HG03442 (cell line): ENCODE measurements around the gene KCNIP1.
"Not testable (repeated sequence)": the region's sequence is repeated elsewhere in the genome, so short reads cannot be mapped to it uniquely, and the experiment has no call there.

Experiments used
- ATAC-seq: cut with Tn5 transposase; IDR thresholded peaks from one replicate; pipeline ENCODE4 v1.9.1; 2021; ENCODE audit warnings: mild to moderate bottlenecking, moderate library complexity; ENCODE audit not compliant: unreplicated experiment

KCNIP1 gene

GRCh38 chr5:170534941-170535340, 31.1 kb downstream of the KCNIP1 start:
- no peak for ATAC-seq

GRCh38 chr5:170536525-170536924, 32.7 kb downstream of the KCNIP1 start:
- ATAC-seq = no peak

DNA sequence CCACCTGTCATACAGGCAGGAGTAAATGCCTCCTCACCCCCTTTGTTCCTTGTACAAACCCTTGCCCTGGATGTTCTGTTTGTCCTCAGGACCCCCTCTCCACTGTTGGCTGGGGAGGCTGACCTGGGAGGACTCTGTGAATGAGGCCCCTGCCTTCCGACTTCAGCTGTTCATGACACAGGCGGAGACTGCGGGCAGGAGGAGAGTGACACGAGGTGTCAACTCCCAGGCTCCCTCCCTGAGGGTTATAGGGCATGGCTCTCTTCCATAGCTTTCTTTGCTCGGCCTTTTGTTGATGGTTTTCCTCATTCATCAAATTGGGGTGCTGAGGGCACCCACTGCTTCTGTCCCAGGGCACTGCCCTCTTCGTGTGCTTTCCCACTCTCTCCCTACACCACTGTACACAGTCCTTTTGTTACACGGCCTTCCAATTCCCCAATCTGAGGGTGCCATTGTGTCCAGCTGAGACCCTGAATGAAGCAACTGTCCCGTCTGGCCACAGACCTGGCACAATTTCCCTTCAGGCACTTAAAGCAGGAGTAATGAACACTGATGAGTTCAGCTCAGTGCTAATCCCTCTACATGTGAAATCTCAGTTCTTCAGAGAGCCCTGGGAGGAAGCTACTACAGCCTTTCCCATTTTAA, 33.8 kb downstream of the KCNIP1 start:
- ATAC-seq = no peak

DNA sequence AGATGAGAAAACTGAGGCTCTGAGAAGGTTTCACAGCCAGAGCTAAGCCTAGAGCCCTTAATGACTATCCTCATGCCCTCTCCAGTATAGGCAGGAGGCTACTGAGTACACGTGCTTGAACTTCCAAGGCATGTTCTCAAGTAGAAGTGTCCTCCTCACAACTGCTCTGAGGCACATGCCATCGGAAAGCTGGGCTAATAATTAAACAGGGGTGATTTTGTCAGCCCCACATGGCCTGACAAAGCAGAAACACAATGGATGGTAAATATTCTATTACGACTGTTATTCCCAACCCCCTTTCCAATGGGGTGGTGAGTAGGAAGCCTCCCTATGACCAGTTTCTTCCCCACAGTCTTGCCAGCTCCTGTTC, 34.3 kb downstream of the KCNIP1 start:
- no peak for ATAC-seq

GRCh38 chr5:170538696-170539586, 35.1 kb downstream of the KCNIP1 start:
- ATAC-seq = no peak

DNA sequence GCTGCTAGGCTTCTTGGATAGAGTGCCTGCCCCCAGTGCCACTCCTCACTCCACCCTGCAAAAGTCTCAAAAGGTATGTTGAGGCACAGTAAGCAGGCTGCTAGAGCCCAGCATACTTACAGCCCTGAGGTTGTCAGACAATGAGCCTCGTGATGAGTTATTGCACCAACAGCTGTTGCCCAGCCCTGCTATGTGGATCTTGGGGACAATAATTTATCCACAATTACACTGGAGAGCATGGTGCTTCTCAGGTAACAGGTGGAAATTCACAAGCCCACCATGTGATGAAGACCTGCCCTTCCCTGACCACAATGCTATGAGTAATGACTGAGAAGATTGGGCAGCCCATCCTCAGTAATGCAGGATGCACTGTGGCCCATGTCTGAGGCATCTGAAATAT, 36.5 kb downstream of the KCNIP1 start:
- no peak for ATAC-seq

DNA sequence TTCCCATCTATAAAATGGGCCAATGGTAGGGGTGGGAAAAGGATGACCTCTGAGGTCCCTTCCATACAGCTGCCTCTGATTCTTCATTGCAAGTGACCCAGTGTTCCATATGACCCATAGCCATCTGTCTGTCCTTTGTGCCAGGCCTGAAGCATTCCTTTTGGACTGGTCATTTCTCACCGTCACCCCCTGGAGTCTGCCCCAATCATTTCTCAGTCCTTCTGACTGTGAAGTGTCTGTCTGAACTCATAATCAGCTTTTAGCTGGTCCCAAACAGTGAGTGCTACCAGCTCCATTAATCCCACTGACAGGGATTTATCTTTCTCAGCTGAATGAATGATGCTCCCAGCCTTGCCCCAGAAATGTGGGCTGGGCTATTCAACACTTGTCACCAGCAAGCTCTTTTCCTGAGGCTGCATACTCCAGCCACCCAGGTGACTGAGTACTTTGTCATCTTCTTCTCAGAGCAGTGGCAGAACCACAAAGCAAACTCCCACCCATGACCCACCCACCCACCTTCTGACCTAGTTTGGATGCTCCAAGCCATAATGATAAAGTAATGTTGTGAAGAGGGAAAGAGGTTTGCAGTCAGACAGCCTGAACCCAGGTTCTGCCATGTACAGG, 37.4 kb downstream of the KCNIP1 start:
- ATAC-seq = no peak

DNA sequence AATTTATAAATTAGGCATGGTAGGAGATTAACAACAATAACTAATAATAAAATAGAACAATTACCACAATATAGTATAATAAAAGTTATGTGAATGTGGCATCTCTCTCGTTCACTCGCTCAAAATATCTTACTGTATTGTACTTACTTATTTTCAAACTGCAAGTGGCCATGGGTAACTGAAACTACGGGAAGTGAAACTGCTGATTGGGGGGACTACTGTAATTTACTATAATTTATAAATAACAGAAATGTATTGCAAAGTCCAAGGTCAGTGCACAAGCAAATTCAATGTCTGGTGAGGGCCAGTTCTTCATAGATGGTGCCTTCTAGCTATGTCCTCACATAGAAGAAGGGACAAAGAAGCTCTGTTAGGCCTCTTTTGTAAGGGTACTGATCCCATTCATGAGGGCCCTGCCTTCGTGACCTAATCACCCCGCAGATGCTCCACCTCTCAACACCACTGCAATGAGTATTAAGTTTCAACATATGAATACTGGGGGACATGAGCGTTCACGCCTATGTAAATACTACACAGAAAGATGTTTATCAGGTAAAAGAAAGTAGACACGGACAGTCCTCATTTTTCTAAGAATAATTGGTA, 39.0 kb downstream of the KCNIP1 start:
- ATAC-seq = no peak

GRCh38 chr5:170545313-170545712, 41.5 kb downstream of the KCNIP1 start:
- ATAC-seq = no peak

DNA sequence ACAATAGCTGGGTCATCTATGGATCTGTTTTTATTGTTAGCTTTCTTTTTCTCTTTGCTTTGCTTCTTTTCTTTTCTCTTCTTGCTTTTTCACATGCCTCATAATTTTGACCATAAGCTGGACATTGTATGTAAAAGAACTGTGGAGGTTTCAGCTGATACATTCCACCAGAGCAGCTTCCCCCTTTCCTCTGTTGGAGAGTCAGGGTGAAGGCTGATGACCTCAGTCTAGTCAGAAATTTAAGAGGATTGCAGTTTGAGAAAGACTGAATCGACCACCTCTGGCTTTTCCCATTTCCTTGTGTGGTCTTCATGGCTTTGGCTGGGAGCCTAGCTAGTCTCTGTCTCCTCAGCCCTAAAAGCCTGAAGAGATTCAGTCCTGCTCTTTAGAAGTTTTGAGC, 42.0 kb downstream of the KCNIP1 start:
- no peak for ATAC-seq

DNA sequence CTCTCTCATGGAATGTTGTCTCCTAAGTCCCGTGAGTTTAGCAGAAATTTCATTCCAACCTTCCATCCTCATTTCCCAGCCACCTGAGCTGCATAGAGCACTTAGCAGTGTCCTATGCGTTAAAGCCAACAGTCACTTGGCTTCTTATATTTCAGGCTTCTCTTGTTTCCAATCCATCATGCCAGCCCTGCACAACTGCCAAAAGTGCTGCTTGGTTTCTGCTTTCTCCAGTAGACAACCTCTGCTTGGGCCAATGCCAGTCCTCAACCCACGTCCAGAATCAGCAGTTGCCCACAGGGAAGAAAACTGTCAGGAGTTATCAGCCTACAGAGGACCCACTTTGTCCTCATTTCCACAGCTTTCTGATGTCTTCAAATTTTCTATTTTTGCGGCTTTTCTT, 42.5 kb downstream of the KCNIP1 start:
- no peak for ATAC-seq

- not testable (repeated sequence) for ATAC-seq
These were observed 46.6 kb downstream of the KCNIP1 start for GRCh38 chr5:170550382-170550781.

GRCh38 chr5:170551076-170551475, 47.3 kb downstream of the KCNIP1 start:
- ATAC-seq = no peak

DNA sequence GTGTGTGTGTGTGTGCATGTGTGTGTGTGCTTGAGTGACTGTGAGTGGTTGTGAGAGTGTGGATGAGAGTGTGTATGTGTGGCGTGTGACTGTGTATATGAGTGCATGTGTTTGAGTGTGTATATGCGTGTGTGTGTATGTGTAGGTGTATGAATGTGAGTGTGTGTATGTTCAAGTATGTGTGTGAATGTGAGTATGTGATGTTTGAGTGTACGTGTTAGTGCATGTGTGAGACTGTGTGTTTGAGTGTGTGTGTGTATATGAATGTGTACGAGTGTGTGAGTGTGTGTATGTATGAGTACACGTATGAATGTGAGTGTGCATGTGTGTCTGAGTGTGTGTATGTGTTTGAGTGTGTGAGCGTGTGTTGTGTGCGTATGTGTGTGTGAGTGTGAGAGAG, 47.8 kb downstream of the KCNIP1 start:
- ATAC-seq = no peak

- no peak for ATAC-seq
These were observed 48.8 kb downstream of the KCNIP1 start for GRCh38 chr5:170552621-170553115.

DNA sequence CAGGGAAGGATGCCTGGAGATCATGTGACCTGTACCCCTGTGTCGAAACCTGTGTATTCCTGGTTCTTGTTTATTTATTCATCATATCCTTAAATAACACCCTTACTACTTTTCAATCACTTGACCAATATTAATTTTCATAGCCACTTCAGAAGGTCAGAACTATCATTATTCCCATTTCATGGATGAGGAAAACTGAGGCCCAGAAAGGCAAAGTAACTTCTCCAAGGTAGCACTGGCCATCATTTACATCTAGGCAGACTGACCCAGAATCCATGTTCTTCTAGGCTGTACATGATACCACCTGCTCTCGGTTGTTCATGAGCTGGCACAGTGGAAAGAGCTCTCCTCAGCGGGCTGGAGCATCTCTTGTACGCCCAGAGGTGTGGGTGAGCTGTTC, 49.4 kb downstream of the KCNIP1 start:
- no peak for ATAC-seq

DNA sequence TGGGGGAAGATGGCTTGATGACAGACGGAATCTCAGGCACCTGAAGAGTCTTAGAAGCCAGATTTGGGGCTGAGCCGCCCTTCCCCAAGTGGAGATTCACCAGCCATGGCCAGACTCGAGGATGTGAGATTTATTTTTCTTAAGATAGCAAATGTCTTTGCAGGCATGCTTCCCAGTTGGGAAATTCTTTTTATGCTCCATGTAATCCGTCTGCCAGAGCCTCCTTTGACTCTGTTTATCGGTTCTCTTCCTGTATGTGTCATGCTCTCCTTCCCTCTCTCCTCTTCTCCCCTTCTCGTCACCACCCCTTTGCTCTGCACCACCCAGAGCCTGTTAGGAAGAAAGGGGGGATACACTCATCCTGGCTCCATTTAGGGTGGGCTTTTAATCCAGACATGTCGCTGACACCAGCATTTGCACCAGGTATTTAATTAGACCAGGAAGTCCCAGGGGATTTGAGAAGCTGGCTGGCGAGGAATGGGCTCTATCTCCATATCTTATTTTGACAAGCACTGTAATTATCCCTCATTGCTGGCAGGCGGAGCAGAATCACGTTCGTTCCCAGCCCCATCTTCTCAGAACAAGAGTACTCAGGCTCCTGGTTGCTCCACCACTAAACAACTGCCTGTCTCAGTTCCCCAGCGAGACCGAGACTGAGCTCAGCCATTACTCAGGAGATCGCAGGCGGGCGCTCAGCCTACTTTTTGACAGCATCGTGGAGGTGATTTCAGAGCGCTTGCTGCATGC, 50.9 kb downstream of the KCNIP1 start:
- ATAC-seq = no peak

GRCh38 chr5:170557314-170557713, 53.5 kb downstream of the KCNIP1 start:
- ATAC-seq = no peak

GRCh38 chr5:170559296-170559695, 55.5 kb downstream of the KCNIP1 start:
- ATAC-seq = no peak

- ATAC-seq = no peak
These were observed 57.1 kb downstream of the KCNIP1 start for GRCh38 chr5:170560938-170561337.
